BE2C (cell line): Measurements from ENCODE around the gene HNRNPH2.

Experiments
- DNase-seq: peaks from one replicate; pipeline ENCODE4 v3.0.0-alpha.2; 2020
- H3K27me3 ChIP-seq: fragments of 250-450 bp; sonication (Bioruptor Pico); 2 replicates; pipeline ENCODE4 v1.5.1; 2020; ENCODE audit warnings: mild to moderate bottlenecking
- H3K36me3 ChIP-seq: fragments of 250-450 bp; sonication (Bioruptor Pico); 2 replicates; pipeline ENCODE4 v1.5.1; 2020; ENCODE audit warnings: mild to moderate bottlenecking
- H3K4me1 ChIP-seq: fragments of 250-450 bp; sonication (Bioruptor Pico); 2 replicates; pipeline ENCODE4 v1.5.1; 2020
- H3K4me3 ChIP-seq: 2 replicates; pipeline ENCODE4 v1.5.1; 2011; ENCODE audit warnings: low read depth, low read length
- H3K9me3 ChIP-seq: fragments of 250-450 bp; sonication (Bioruptor Pico); 2 replicates; pipeline ENCODE4 v1.5.1; 2020
- CTCF ChIP-seq: IDR thresholded peaks from 2 replicates; pipeline ENCODE4 v1.5.1; 2012; ENCODE audit warnings: mild to moderate bottlenecking, low read depth, low read length

Gene HNRNPH2

GRCh38 chrX:101427954-101428353 lies 19.9 kb downstream of the HNRNPH2 start:
- H3K36me3 ChIP-seq: no peaks in the 10 kb centered on the region
- no peak for DNase-seq

GRCh38 chrX:101429934-101430333 lies 21.9 kb downstream of the HNRNPH2 start:
- Histone ChIP-seq H3K27me3 (no peaks in the 10 kb centered on the region), H3K4me1 (no peaks in the 10 kb centered on the region), H3K4me3 (no peak overlapping the region), H3K9me3 (no peaks in the 10 kb centered on the region), H3K36me3 (no peaks in the 10 kb centered on the region)
- no peak for TF ChIP-seq CTCF
- no peak for DNase-seq

More at GRCh38 chrX:101427954-101428353, 19.9 kb downstream of the HNRNPH2 start:
- Histone ChIP-seq H3K27me3 (no peaks in the 10 kb centered on the region), H3K9me3 (no peaks in the 10 kb centered on the region), H3K4me3 (no peak overlapping the region), H3K4me1 (no peaks in the 10 kb centered on the region)
- no peak for TF ChIP-seq CTCF

- no peaks in the 10 kb centered on the region for H3K9me3 ChIP-seq
- H3K4me1 ChIP-seq: no peaks in the 10 kb centered on the region
- no peak for TF ChIP-seq CTCF
- no peaks in the 10 kb centered on the region for H3K27me3 ChIP-seq
- no peaks in the 10 kb centered on the region for H3K36me3 ChIP-seq
- no peak overlapping the region for H3K4me3 ChIP-seq
- DNase-seq: no peak
Measured at GRCh38 chrX:101430457-101431078, 22.5 kb downstream of the HNRNPH2 start.

- Histone ChIP-seq H3K36me3 (no peaks in the 10 kb centered on the region), H3K4me3 (no peak overlapping the region), H3K9me3 (no peaks in the 10 kb centered on the region), H3K27me3 (no peaks in the 10 kb centered on the region), H3K4me1 (no peaks in the 10 kb centered on the region)
- no peak for TF ChIP-seq CTCF
- no peak for DNase-seq
Measured at GRCh38 chrX:101442085-101442484, 34.1 kb downstream of the HNRNPH2 start.

GRCh38 chrX:101449279-101449678 lies 41.3 kb downstream of the HNRNPH2 start:
- H3K9me3 ChIP-seq: no peaks in the 10 kb centered on the region
- H3K27me3 ChIP-seq: no peaks in the 10 kb centered on the region
- no peaks in the 10 kb centered on the region for H3K36me3 ChIP-seq
- DNase-seq: no peak
- no peaks in the 10 kb centered on the region for H3K4me1 ChIP-seq
- TF ChIP-seq CTCF: no peak
- no peak overlapping the region for H3K4me3 ChIP-seq

GRCh38 chrX:101450085-101450484 lies 42.1 kb downstream of the HNRNPH2 start:
- Histone ChIP-seq H3K36me3 (no peaks in the 10 kb centered on the region), H3K9me3 (no peaks in the 10 kb centered on the region), H3K4me1 (no peaks in the 10 kb centered on the region), H3K27me3 (no peaks in the 10 kb centered on the region), H3K4me3 (no peak overlapping the region)
- no peak for TF ChIP-seq CTCF
- DNase-seq: no peak
